Calu3 (cell line): ENCODE results near the gene HOXD8. TPM values are rescaled to one million over a fixed set of nuclear protein-coding genes. Genes with fewer than 3 reads are reported as not detected.
A peak's percentile ranks its signal among the peaks of the same experiment; 100 is the strongest.

Experiments used
- BruUV-seq: library from RNA; stranded (reverse); fragments of 400-500 nt; replicated peaks from 2 replicates; lab custom pipeline; 2021; lab: Mats Ljungman, UMichigan
- CTCF ChIA-PET: fragments of 300-600 bp; sonication (Branson Sonifier 250); formaldehyde crosslinking; loops from one replicate; lab custom pipeline; 2022; ENCODE audit warnings: antibody characterized with exemption; lab: Charles Lee
- DNase-seq: peaks from one replicate; pipeline ENCODE4 v3.0.0; 2022
- H3K27ac Mint-ChIP-seq: one replicate; pipeline ENCODE4 v1.8.0; 2022; ENCODE audit warnings: mixed read lengths; ENCODE audit not compliant: unreplicated experiment
- H3K27me3 Mint-ChIP-seq: one replicate; pipeline ENCODE4 v1.8.0; 2022; ENCODE audit warnings: mixed read lengths; ENCODE audit not compliant: unreplicated experiment
- H3K36me3 Mint-ChIP-seq: one replicate; pipeline ENCODE4 v1.8.0; 2022; ENCODE audit warnings: mild to moderate bottlenecking, moderate library complexity, mixed read lengths; ENCODE audit not compliant: insufficient read depth, unreplicated experiment
- H3K4me1 Mint-ChIP-seq: one replicate; pipeline ENCODE4 v1.8.0; 2022; ENCODE audit warnings: mild to moderate bottlenecking, low read depth, mixed read lengths; ENCODE audit not compliant: unreplicated experiment
- H3K4me3 Mint-ChIP-seq: one replicate; pipeline ENCODE4 v1.8.0; 2022; ENCODE audit warnings: mild to moderate bottlenecking, low read depth, moderate library complexity, mixed read lengths; ENCODE audit not compliant: unreplicated experiment
- H3K9me3 Mint-ChIP-seq: one replicate; pipeline ENCODE4 v1.8.0; 2022; ENCODE audit warnings: low read depth, mixed read lengths; ENCODE audit not compliant: unreplicated experiment
- CTCF ChIP-seq: fragments of 200-600 bp; IDR thresholded peaks from one replicate; pipeline ENCODE4 v1.8.0; 2022; ENCODE audit warnings: antibody characterized with exemption; ENCODE audit not compliant: unreplicated experiment
- intact Hi-C: fragments of 100-400 bp; cut with micrococcal nuclease; formaldehyde crosslinking; loops from one replicate; pipeline ENCODE4 v1.10.0; 2022; ENCODE audit not compliant: unreplicated experiment
- microRNA-seq: library from miRNA; unstranded; fragments of <30 nt; microRNA quantifications from one replicate; pipeline ENCODE4 v1.2.0, GENCODE V29; 2022
- total RNA-seq: library from RNA; stranded (reverse); gene quantifications from 2 replicates; pipeline ENCODE4 v1.2.3, GENCODE V29; 2022

HOXD8 gene
- total RNA-seq, 1 experiment from 2014 or later: not detected

DNA sequence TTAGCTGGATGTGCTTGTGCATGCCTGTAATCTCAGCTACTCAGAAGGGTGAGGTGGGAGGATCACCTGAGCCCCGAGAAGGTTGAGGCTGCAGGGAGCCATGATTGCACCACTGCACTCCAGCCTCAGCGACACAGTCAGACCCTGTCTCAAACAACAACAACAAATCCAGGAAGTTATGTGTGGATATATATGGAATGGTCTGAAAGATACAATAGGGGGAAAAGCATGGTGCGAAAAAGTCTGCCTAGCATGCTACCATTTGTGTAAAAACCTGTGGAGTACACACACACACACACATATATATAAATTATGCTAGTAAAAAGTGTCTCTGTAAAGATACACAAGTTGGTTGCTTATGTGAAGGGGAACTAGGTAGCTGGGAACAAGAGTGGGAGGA is 52.0 kb downstream of the HOXD8 start:
- DNase-seq: no peak
- H3K4me1 Mint-ChIP-seq: no peaks in the 10 kb centered on the region
- BruUV-seq: no TSS peak
- H3K36me3 Mint-ChIP-seq: no peaks in the 10 kb centered on the region
- H3K4me3 Mint-ChIP-seq: no peak overlapping the region
- CTCF ChIA-PET: interaction anchor here (0.5 kb wide), 1 partner anchor 372 kb away, joined by 3 read pairs; no protein-coding TSS in a partner anchor
- H3K27me3 Mint-ChIP-seq: peaks cover 21% of the 10 kb centered on the region
- H3K9me3 Mint-ChIP-seq: no peaks in the 10 kb centered on the region
- H3K27ac Mint-ChIP-seq: no peak overlapping the region
- intact Hi-C loops: no loop called here
- no peak for TF ChIP-seq CTCF

Small RNA genes within 50 kb of the gene (microRNA-seq; reads per million reads assigned to microRNA genes)
- gene MIR10B: 50.3 reads per million, percentile 56 among the genes with 10 or more reads in this experiment

Other genes with a start within 250 kb of the HOXD8 start
- gene LNPK, start 127.4 kb upstream of the HOXD8 start, total RNA-seq: 24.6 and 31.1 TPM in 2 replicates
- not detected in 2 replicates for gene EVX2, start 45.7 kb upstream of the HOXD8 start, total RNA-seq
- not detected in 2 replicates for gene HOXD13, start 37.0 kb upstream of the HOXD8 start, total RNA-seq
- gene HOXD12, start 29.9 kb upstream of the HOXD8 start, total RNA-seq: not detected in 2 replicates
- gene HOXD11, start 22.4 kb upstream of the HOXD8 start, total RNA-seq: not detected in 2 replicates
- gene HOXD10, start 12.9 kb upstream of the HOXD8 start, total RNA-seq: not detected in 2 replicates
- not detected in 2 replicates for gene HOXD9, start 7.0 kb upstream of the HOXD8 start, total RNA-seq
- gene HOXD4, start 21.8 kb downstream of the HOXD8 start, total RNA-seq: not detected in 2 replicates
- not detected in 2 replicates for gene HOXD3, start 27.6 kb downstream of the HOXD8 start, total RNA-seq
- gene HOXD1, start 59.0 kb downstream of the HOXD8 start, total RNA-seq: not detected in 2 replicates
- gene MTX2, start 139.7 kb downstream of the HOXD8 start, total RNA-seq: 36.0 and 44.7 TPM in 2 replicates